Measurements from ENCODE around the gene SYT5.
A peak's percentile ranks its signal among the peaks of the same experiment; 100 is the strongest.
"Not testable (repeated sequence)": the region's sequence is repeated elsewhere in the genome, so short reads cannot be mapped to it uniquely, and the experiment has no call there.

SYT5 gene

DNA sequence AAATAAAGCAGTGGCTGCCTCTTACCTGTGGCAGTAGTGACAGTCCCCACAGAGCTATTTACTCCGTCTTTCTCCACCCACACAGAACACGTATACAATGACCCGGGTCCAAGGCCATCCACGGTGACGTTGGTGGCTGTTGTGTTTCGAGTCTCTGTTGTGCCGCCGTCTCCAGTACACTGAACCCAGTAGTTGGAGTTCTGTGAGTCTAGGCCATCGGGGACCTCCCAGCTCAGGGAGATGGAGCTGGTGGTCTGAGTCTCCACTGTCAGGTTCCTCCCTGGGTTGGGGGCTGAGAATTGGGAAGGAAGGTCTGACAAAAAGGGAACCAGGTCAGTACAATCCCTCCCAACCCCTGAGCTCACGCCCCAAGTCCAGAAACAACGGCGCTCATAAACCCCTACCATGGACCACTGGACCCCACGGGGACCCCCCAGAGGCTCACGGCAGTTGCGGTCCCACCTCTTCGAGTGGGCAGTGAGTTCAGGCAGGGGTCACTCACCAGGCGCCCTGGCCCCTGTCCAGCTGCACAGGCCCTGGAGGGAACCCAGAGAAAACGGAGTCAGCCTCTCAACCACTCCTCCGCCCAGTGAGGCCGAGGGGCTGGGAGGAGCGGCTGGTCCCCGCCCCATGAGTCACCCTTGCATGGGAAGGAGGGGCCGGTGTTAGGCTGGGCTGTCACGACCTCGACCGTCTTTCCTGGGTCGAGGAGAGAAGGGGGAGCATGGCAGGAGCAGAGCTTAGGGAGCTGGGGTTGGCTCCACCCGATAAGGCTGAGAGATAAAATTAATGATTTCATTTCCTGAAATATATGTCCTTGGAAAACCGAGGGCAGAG is 26.8 kb upstream of the SYT5 start:
- DNase-seq: peak in 1 of 2 donors; percentile 36

DNA sequence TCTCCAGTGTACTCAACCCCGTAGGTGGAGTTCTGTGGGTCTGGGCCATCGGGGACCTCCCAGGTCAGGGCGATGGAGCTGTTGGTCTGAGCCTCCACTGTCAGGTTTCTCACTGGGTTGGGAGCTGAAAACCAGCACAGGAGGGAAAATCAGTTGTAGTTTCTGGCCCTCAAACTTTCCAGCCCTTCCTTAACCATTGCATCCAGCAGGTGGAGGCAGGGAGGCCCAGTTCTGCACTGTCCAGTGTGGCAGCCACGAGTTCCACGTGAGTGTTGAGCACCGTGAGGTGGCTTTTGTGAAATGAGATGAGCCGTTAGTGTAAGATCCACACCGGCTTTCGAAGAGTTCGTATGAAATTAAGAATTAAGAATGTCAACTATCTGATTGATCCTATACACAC is 22.1 kb upstream of the SYT5 start:
- DNase-seq: peak in 1 of 2 donors; percentile 29

DNA sequence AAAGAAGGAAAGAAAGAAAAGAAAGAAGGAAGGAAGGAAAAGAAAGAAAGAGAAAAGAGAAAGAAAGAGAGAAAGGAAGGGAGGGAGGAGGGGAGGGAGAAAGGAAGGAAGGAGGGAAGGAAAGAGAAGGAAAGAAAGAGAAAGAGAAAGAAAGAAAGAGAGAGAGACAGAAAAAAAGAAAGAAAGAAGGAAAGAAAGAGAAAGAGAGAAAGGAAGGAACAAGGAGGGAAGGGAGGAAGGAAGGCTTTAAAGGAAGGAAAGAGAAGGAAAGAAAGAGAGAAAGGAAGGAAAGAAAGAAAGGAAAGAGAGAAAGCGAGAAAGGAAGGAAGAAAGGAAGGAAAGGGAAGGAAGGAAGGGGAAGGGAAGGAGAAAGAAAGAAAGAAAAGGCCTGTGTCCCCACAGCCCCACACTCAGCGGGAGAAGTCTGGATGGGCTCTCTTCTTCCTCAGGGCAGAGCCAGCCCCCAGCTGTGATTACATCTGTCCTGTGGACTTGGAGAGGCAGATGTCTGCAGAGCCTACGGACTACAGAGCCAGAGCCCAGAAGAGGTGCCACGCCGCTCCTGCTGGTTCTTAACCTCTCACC is 19.6 kb upstream of the SYT5 start:
- DNase-seq: no peak

DNA sequence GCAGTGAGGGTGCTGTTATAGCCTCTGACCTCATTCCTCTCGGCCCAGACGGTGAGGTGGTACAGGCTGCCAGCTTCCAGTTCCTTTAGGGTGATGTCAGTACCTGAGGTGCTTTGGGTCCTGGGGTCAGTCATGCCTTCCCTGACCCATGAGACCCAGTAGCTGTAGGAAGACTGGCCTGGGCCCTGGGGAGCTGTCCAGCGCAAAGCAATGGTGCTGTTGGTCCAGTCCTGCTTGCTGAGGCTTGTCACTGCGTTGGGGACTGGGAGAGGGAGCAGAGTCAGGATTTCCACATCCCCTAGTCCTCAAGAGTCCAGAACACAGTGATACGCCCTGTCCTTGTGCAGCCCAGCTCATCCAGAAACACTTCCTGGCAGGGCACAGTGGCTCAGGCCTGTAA is 18.6 kb upstream of the SYT5 start:
- no peak for DNase-seq

DNA sequence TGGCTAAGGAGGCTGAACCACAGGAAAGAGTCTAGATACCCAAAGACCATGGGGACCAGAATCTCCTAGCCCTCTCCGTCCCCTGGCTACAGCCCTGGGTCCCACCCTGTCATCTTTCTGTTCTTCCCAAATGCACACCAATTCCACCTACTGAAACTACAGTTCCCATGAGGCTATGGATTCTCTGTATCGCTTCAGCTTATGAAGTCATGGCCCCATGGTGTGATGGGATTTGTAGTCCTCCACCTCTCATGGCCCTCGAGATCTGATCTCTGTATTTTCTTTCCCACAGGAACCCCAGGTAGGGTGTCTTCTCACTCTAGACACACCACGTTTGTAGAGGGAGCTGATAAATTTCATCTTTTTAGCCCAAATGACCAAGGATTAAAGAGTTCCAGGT is 17.4 kb upstream of the SYT5 start:
- DNase-seq: no peak

DNA sequence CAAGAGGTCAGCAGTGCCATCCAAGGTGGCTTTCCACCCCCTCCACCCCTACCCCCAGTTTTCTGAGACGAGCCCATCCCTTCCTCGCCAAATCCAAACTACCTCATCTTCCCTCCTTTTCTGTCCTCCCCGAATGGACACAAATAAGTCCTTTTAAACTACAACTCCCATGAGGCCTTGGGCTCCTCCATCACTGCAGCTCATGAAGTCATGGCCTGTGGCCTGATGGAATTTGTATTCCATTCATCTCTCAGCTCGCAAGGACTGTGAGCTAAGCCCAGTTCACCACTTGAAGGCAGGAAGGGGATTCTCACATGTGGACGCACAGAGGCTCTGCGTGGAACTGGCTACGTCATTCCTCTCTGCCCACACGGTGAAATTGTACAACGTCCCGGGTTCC is 16.7 kb upstream of the SYT5 start:
- DNase-seq: no peak

DNA sequence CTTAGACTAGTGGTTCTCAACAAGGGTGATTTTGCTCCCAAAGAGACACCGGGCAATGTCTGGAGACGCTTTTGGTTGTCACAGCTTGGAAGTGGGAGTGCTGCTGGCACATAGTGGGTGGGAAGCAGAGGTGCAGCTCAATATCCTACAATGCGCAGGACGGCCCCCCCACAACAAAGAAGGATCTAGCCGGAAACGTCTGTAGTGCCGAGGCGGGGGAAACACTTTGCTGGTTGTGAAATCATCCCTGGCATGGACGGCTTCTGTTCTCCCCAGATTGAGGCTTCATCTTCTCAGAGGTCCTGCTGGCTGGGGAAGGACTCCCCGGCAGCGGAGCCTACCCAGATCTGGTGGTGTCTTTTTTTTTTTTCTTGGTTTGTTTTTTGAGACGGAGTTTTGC is 13.4 kb upstream of the SYT5 start:
- DNase-seq: no peak

DNA sequence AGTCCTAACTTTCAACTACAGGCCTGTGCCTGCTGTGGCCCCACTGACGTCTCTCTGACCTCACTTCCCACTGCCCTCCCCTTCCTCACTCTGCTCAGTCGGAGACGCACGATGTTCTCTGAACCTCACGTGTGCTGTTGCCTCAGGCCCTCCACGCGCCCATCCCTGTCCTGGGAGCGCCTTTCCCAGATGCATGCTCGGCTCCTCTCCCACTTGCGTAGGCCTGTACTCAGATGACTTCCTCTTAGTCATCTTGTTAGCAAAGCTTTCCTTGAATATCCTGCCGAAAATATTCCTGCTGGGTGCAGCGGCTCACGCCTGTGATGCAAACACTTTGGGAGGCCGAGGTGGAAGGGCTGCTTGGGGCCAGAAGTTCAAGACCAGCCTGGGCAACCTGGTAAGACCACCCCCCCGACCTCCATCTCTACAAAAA is 9.3 kb upstream of the SYT5 start:
- no peak for DNase-seq

DNA sequence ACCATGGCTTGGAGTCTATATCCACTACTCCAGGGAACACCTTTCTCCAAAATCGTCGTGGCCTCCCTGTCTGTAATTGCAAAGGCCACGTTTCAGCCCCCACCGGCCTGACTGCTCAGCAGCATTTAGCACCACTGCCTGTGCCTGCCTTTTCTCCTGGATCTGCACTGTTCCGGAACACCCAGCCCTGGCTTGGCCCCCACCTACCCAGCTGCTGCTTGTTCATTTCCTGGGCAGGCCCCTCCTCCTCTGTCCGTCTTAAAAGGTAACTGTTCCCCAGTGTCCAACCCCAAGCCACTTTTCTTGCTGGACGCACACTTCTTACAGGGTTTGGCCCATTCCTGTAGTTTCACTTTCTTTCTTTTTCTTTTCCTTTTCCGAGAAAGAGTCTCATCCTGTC is 8.5 kb upstream of the SYT5 start:
- DNase-seq: no peak

DNA sequence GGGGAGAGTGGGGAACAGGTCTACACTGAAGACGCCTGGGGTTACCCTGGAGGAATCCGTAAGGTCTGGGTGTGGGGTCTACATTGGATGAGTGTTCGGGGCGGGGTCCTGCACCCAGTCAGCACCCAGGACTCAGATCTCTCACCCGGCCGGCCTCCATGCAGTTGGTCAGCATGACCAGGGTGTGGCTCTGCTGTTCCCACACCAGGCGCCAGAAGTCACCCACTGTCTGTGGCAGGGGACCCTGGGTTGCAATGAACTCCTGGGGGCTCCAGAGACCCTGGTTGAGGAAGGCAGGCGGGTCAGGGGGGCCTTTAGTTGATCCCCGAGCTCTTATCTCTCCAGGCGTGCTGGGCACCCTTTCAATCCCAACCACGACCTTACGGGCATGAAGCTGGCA is 6.0 kb upstream of the SYT5 start:
- DNase-seq: no peak

DNA sequence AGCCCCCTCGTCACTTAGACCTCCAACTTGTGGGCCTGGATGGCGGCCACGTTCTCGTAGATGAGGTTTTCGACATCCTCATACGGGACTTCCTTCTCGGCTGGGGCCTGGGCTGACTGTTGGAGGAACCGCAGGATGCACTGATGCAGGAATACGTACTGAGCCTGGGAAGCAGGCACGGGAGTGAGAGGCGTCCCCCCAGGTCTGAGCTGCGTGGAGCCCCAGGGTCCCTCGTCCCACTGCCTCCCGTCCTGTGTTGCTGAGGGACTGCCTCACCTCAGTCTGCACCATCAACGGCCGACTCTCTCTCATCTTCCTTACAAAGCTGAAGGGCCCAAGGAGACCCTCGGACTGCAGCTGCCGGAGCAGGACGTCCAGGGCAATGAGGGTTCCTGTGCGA is 1.7 kb upstream of the SYT5 start:
- DNase-seq: no peak

DNA sequence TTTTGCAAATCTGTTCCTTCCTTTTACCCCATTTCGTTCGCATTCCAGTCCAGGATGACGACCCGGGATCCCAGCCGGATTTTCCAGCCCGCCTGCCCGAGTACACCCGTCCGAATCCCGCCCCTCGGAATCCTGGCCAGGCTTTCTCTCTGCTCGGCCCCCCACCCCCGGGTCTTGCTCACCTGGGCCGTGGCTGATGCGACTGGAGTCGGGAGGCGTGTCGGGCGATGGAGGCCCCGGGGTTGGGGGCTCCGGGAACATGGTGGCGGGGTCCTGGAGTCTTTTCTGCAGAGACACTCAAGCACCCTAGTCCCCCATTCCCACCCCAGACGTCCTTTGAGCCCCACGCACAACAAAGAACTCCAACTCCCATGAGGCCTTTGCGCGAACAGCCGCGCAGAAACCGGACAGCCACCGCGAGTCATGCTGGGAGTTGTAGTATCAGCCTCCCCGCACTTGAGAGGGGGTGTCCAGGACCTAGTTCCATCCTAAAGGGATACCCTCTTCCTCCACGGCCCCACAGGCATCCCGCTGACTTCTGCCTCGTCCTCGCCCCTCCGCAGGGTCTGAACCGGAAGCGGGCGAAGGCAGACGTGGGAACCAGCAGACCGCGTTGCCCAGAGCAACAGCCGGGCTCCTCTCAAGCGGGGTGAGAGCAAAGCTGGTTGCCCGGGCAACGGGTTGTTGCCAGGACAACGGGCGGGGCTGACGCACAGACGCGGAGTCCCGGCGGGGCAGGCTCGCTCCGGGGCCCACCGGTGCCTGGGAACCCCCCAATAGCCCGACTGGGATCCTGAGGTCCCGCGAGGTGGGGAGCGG is 1.1 kb downstream of the SYT5 start:
- DNase-seq: peak; percentile 93 to 94

DNA sequence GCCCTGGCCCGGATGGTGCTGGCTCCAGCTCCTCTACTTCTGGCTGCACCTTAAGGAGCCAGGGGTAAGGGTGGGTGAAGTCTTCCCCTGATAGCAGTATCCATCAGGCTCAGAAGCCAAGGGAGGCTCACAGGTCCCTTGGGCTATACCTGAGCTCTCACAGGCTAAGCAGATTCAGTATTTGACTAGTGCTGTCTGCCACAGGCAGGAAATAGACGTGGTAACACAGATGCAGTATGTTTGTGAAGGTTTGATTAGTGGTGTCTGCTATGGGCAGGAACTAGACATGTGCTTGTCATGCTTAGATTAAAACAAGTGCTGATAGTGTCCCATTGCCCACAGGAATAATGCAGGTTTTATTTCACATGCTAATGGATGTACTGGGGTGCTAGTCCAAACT is 4.0 kb downstream of the SYT5 start:
- DNase-seq: no peak

DNA sequence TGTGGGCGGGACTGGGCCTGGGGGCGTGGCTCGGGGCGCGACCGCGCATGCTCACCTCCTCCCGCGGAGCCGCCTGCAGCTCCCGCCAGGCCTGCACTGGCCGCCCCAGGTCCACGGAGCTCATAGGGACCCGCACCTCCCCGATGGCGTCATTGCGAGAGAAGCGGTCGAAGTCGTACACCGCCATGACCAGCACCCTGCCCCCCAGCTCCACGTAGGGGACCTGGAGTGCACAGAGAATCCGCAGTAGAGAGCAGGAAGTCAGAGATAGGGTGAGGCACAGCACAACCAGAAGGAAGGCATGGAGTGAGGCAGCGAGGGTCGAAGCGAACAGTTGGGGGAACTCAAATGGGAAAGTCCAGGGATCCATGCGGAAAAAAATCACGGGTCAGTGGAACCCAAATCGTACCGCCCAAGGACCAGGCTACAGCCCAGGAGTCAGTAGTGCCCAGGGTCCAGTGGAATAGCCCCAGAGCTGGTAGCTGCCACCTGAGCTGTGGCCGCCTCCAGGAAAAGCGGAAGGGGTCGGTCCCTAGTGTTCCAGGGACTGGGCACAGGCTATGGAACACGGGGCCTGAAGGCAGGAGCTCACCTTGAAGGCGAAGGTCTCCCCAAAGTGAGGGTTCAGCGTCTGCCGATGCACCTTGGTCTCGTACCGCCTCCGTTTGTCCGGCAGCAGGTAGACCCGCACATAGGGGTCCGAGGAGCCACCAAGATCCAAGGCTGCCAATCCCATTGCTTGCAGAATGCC is 4.8 kb downstream of the SYT5 start:
- DNase-seq: no peak

DNA sequence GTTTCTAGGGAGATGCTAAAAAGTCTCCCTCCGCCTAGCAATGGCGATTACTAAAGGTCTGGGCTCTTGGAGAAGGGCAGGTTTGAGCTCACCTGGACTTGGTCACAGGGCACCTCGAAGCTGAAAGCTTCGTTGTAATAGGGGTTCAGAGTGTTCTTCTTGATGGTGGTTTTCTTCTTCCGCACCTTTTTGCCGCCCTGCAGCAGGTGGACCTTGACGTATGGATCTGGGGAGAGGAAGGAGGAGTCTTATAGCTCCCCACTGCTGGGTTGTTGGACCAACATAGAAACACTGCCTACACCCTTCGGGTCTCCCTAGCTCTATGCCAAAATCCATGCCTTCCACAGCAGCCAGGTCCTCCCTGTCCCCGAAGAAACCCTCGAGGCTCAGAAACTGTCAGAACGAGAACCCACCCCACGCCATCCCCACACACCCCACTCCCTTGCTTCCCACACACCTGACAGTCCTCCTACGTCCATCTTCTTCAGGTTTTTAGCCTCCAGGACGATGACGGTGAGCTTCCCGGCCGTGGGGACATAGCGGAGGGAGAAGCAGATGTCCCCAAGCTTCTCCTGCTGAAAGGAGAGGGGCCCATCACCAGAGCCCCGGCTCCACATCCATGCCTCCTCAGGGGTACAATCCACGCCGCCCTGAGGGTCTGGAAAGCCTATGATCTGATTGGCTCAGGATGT is 5.5 kb downstream of the SYT5 start:
- no peak for DNase-seq

DNA sequence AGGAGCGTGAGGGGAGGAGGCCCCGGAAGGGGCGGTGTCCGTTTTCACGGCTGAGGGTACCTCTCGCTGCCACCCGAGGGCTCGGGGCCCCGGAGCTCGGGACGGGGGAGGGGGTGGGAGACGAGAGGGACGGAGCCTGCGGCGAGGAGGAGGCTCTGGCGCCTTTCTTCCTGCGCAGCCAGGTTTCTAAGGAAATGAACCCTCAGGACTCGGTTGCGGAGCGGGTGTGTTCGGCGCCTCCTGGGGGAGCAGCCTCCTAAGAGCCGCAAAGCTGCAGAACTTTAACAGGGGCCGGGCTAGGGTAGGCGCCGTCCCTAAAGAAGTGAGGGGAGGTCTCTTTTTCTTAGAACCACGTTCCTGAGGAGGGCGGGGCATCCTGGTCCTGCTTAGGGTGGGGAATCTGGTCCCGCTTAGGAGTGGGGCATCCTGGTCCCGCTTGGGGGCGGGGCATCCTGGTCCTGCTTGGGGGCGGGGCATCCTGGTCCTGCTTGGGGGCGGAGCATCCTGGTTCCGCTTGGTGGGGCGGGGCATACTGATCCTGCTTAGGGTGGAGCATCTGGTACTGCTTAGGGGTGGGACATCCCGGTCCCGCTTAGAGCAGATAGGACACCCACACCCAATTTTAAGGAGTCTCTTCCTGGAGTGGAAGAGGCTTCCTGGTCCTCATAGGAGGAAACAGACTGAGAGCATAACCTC is 6.2 kb downstream of the SYT5 start:
- peak; percentile 34 to 43 for DNase-seq

DNA sequence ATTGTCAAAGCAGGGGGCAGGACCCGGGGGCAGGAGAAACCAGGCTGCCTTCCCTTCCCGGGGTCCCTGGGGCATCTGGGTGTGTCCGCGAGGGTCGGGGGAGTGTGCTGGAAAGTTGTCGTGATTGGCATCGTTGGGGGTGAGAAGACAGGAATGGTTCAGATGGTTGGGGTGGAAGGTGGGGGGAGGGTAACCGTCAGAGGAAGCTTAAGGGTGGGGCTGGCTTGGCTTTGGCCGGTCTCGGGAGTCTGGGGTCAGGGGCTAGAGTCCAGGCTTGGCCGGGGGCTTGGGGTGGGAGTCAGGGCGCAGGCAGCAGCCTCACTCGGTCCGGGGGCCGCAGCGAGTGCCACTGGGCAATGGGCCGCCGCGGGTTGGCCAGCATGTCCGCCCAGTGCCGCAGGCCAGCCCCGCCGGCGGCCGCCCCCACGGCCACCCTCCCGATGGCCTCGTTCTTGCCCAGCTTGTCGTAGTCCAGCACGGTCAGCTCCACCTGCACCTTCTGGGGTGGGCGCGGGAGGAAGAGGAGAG is 6.8 kb downstream of the SYT5 start:
- DNase-seq: no peak

DNA sequence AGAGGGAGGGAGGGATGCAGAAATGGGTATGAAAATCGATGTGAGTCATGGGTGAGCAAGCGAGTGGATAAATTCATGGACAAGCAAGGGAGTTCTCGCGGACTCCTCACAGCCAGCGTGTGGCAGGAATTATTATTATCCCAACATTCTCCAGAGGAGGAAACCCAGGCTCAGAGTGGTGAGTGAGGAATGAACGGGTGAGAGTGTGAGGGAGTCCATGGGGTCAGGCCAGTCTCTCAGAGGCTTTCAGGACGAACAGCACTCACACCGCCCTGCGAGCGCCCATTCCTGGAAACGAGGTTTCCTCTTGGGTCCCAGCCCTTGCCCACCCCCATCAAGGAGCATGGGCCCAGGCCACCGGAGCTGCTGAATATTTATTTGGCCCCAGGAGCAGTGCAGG is 7.3 kb downstream of the SYT5 start:
- DNase-seq: no peak

DNA sequence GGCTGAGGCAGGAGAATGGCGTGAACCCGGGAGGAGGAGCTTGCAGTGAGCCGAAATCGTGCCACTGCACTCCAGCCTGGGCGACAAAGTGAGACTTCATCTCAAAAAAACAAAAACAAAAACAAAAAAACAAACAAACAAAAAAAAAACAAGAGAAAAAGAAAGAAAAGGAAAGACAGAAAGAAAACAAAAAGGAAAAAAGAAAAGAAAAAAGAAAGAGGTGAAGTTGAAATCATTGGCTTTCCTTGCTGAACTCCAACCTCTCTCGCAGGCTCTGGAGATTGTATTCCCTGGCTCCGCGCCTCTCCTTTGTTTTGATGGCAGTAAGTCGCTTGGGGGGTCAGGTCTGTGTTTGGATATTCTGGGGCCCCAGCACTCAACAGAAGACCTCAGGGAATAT is 7.8 kb downstream of the SYT5 start:
- not testable (repeated sequence) for DNase-seq

DNA sequence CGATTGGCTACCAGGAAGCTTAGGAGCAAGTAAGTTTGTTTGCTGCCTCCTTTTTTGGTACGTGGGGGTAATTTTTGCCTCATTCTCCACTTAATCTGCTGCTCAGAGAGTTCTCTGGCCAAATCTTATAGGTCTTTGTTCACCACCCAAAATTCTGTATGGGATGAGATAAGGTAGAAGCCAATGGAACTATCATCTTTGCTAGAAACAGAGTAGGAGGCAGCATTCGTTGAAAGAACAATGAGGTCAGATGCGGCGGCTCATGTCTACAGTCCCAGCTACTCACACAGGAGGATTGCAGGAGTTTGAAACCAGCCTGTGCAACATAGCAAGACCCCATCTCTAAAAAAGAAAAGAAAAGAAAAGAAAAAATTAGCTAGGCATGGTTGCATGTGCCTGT is 8.6 kb downstream of the SYT5 start:
- DNase-seq: no peak

DNA sequence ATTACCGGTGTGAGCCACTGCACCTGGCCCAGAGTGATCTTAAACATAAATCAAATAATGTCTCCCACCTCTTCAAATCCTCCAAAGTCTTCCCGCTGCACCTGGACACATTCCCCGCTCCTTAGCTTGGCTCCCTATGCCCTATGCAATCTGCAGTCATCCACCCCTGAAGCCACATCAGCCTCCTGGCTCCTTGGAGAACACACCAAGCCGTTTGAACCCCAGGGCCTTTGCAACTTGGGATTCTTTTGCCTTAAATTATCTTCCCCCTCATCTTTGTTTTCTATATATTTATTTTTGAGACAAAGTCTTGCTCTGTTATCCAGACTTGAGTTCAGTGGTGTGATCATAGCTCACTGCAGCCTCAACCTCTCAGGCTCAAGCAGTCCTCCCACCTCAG is 11.0 kb downstream of the SYT5 start:
- DNase-seq: no peak
